Hematopoietic multipotent progenitor cell treated with erythropoietin and hydrocortisone succinate and interleukin-3 and kit ligand, for 17 days (in vitro differentiated cells): Measurements from ENCODE around the gene PRADC1.

Experiments used
- DNase-seq: peaks from one replicate; pipeline ENCODE4 v3.0.0-alpha.2; 2015; ENCODE audit warnings: low spot score

PRADC1 gene

DNA sequence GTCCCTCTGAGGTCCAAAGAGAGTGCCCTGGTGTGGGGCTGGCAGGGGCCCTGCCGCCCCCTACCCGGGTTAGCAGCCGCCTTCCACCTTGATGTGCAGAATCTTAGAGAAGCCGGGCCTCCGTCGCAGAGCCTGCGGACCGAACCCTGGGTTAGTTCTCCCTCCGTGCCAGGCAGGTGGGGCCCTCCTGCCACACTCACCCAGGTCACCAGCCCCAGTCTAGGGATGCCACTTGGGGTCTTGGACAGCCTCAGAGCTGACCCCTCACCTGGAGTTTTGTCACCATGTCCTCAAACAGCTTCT, 25.8 kb upstream of the PRADC1 start:
- DNase-seq, result no peak

DNA sequence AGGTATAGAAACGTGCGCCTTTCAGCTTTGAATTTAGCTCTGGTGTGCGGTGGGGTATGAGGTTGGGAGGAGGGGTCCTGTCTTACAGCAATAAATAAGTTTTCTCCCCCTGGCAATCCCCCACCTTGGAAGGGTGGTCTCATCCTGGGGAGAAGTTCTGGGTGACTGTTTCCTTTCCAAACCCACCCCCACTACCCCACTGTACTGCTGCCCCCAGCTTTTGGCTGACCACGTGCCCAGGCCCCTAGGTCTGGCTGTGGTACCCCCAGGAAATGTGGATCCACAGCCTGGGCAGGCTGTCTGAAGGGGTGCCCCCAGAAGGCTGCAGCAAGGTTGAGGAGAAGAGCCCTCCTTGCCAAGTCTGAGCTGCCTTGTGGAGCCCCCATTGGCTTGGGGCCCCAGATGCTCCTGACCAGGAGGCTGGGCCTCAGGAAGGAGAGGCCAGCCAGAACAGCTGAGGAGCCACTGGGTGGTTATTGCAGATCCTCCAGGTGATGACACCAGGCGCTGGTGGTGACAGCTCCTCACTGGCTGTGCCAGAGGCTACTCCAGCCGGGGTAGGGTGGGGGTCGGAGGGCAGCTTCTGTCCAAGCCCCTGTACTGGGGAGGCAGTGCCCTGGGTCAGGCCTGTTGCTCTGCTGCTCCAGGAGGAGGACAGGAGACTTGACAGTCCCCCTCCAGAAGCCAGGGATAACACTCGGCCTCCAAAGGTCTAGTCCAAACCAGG, 25.3 kb upstream of the PRADC1 start:
- no peak for DNase-seq

DNA sequence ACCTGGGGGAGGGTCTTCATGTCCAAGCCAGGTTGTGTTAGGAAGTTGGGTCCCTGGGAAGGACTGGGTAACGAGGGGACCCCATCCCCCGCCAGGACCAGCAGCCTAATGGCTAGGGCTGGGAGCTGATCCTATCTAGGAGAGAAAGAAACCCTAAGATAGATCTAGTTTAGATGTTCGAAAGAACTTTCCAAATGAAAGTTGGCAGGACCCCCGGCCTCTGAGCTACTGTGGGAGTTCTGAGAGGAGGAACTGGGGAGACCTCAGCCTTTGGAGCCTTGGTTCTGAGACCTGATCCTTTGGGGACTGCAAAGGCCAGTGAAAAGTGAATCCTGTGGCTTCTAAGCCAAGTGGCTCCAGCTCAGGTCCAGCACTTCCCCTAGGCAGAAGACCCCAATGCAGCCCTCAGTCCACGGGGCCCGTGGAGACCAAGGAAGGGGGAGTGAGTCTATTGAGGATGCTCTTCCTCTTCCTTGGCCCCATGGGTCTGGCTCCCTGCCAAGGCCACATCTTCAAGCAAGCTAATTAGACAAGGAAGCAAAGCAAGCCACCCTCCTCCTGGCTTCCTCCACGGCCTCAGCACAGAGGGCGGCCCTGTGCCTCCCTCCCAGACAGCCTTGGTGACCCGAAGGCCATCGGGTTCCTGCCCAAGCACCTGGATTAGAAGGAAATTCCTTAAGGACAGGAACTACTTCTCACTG, 24.5 kb upstream of the PRADC1 start:
- no peak for DNase-seq

DNA sequence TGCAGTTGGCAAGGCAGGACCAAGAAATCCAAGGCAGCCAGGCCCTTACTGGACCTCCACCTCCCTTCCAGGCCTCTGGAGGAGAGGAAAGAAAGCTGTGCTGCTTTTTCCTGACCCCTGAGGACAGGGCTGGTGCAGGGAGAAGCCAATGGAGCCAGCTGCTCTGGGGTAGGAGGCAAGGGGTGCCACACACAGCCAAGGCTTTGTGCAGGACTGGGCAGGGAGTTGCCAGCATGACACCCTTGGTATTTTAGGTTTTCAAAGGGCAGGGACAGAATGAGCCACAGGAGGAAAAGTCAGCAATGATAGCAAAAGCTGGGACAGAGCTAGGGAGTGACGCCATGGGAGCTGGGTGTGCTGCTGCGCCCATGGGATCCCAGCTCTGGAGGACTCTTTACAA, 24.0 kb upstream of the PRADC1 start:
- DNase-seq, result no peak

DNA sequence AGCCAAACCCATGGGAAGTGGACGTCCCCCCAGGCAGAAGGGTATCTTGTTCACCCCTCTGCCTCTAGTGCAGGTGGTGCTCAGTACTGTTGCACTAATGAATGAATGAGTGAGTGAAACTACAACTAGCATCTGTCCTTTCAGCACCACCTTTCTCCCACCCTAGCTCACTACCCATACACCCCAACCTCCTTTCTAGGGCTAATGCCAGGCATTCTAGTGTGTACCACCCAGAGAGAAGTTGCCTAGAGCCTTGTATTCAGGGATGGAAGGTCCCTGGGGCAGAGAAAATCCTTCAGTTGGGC, 23.5 kb upstream of the PRADC1 start:
- no peak for DNase-seq

DNA sequence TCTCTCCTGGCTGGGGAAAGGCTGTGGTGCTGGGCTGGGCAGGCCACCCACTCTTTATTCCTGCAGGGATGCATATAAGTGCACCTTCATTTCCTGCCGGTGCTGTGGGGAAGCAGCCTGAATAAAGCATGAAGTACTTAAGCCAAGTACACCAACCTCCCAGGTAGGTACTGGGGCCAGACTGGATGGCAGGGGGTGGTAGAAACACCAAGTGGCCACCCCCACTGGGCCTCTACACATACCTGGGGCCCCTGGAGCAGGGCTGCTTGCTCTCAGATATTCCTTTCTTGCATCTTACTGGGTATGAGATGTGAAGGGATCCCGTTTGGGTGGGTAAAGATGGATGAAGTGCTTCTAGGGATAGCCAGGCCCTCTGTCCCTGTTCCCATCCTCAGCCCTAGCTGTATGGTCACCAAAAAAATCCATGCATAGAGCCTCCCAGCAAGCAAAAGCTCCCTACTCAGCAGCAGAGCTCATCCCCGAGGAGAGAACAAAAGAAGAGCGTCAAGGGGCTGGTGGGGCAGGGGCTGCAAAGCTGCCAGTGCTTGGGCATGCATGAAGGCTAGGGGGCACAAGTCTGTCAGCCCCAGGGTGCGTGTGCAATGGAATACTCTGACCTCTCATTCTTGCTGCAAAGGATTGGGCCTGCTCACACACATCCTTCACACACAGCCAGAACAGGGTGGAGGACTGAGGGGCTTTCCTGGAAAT, 23.0 kb upstream of the PRADC1 start:
- DNase-seq, result no peak

DNA sequence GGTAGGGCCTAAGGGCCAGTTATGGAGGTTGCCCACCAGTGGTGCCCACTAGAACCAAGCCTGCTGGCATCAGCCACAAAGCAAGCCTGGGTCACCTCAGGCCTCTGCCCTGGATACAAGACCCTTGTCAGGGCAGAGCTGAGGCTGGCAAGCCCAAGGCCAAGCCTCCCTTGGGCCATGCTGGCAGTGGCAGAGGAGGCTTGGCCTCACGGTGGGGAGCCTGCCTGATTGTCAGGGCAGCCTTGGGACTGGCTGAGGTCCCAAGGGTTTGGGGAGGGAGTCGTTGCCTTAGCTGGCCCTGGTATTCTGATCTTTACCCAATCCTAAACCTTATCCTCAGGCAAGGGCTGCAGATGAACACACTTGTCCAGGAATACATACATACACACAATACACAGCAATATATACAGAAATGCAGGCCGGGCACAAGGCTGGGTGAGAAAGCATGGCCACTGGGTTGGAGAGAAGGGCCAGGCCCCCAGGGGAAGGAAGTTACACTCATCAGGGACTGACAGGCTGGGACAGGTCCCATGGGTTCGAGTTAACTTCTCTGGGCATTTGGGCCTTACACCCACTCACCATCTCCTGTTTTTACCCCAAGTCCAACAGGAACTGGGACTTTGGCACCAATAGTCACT, 22.1 kb upstream of the PRADC1 start:
- no peak for DNase-seq

DNA sequence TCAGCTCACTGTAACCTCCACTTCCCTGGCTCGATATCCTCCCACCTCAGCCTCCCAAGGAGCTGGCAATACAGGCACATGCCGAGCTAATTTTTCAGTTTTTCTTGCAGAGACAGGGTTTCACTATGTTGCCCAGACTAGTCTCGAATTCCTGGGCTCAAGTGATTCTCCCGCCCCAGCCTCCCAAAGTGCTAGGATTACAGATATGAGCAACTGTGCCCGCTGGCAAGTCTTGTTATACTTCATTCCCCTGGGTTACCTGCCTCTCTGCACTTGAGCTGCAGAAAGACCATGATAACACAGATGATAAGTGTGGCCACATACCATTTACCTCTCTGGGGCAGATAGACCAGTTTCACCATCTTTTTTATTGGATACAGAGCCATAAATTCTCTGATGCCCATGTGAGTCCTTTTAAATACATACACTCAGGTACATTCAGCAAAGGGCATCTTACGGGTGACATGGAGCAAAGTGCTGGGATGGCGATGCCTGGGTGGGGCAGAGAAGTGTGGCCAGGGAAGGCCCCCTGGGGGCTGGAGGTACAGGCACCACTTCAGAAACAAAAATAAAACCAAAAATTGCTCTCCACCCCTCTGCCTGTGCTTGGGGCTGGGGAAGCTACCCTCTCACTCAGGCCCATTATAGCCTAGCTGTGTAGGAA, 21.4 kb upstream of the PRADC1 start:
- DNase-seq, result no peak

DNA sequence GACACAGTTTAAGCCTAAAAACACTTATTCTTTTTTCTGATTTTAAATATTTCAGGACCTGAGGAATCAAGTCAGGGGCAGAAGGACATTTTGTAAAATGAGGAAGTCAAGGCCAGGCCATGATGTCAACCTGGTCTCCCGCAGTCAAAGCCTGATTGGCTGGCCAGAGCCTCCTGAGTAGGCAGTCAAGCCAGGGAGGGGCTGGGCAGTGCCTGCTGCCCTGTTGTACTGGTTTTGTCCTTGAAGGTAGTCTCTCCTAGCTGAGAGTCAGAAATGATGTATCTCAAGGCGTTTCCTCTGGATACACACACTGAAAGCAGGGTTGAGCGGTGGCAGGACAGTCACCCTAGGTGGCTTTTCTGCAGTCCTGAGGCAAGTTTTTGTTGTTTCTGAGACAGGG, 20.9 kb upstream of the PRADC1 start:
- DNase-seq, result no peak

DNA sequence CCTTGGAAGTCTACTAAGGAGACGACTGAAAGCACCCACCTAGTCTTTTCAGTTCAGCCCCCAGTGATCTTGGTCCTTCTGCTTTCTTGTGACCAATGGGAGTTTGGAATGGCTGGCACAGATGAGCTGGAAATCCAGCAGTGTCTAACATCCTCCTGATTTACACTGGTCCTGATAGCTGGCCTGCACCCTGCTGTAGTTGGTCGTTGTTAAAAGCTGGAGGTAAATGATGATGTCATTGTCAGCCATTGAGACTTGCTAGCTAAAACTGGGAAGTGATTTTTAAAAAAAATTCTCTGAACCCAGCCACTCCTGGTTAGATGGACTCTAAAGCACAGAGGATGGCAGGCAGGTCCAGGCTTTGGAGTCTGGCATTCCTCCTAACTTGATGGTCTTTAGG, 20.4 kb upstream of the PRADC1 start:
- no peak for DNase-seq

DNA sequence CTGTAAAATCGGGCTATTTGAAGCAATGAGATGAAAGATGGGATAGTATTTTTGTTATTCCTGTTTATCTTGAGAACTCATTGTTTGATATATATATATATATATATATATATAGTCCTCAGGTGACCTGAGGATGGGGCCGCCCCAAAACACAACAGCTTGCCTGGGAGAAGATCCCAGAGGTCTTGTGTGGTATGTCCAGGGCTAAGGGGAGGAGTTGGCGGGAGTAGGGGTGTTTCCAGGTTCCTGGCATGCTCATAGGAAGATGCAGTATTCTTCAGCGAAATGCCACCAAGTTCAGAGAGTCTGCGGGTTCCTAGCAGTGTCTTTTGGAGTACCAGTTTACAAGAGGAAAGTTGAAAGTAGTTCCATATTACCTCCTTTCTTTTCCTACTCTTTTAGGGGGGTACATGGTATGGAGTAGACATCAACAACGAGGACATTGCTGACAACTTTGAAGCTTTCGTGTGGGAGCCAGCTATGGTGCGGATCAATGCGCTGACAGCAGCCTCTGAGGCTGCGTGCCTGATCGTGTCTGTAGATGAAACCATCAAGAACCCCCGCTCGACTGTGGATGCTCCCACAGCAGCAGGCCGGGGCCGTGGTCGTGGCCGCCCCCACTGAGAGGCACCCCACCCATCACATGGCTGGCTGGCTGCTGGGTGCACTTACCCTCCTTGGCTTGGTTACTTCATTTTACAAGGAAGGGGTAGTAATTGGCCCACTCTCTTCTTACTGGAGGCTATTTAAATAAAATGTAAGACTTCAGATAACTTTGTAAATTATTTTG, 19.4 kb upstream of the PRADC1 start:
- no peak for DNase-seq

DNA sequence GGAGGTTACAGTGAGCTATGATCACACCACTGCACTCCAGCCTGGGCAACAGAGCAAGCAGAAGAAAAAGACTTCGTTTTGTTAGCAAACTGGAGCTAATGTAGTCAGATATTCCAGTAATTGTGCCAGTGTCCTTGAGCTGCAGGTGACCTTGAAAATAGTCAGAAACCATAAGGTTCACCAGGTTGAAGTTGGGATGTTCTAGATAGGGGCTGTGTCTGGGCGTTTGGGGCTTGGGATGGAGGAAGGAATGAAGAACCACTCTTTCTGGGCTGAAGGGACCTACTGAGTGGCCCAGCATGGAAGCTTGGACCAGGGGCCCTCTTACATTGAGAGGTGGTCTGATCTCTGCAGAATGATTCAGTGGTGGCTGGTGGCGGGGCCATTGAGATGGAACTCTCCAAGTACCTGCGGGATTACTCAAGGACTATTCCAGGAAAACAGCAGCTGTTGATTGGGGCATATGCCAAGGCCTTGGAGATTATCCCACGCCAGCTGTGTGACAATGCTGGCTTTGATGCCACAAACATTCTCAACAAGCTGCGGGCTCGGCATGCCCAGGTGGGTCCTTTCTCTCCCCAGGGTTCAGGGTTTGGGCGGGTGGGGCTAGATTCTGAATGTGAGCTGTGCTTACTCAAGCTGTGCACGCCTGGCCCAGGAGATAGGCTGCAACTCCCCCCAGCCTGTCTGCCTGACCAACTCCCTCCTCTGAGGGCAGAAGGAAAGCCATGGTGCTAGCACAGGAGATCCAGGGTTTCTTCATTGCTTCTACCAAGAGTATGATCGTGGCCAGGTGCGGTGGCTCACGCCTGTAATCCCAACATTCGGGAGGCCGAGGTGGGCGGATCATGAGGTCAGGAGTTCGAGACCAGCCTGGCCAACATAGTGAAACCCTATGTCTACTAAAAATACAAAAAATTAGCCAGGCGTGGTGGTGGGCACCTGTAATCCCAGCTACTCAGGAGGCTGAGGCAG, 18.1 kb upstream of the PRADC1 start:
- no peak for DNase-seq

DNA sequence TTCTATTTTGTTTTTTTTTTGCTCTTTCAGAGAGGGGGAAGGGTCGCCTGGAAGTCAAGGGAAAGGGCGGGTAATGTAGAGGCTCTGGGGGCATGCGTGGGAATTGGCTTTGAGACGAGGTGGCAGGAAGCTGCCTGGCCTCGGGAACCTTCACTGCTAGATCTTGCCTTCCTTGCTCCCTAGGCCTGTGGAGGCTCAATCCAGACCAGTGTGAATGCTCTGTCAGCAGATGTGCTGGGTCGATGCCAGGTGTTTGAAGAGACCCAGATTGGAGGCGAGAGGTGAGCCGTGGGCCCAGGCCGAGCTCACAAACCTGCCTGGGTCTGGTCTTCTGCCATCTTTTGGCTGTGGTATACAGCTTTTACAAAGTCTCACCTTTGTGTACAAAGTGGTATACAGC, 16.6 kb upstream of the PRADC1 start:
- DNase-seq, result no peak

DNA sequence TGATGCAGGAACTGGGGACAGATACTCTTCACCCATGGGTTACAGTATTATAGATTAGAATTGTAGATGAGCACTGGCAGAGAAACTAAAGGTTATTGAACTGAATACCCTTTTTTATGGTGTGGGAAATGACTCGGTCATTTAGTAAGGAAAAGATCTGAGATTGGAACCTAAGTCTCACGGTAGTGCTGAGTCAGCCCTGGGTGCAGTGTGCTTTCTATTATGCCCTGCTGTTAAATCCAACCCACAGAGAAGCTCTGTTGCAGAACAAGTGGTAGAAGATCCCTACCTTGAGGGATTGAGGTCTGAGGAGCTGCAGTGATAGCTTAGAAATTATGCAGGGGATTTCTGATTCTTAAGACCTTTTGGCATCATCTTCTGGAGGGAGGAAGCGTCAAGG, 13.8 kb upstream of the PRADC1 start:
- DNase-seq, result no peak

DNA sequence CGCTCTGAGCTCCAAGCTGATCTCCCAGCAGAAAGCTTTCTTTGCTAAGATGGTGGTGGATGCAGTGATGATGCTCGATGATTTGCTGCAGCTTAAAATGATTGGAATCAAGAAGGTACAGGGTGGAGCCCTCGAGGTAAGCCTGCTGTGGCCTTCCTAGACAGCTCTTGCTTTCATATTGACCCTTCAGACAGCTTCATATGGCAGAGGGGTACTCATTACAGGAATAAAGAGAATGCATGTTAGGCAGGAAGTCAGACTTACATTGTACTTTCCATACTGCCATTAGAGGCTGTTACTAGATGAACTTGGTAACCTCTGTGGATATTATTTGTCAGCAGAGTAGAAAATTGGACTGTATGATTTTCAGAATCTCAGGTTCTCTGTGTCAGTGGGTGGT, 11.5 kb upstream of the PRADC1 start:
- no peak for DNase-seq

DNA sequence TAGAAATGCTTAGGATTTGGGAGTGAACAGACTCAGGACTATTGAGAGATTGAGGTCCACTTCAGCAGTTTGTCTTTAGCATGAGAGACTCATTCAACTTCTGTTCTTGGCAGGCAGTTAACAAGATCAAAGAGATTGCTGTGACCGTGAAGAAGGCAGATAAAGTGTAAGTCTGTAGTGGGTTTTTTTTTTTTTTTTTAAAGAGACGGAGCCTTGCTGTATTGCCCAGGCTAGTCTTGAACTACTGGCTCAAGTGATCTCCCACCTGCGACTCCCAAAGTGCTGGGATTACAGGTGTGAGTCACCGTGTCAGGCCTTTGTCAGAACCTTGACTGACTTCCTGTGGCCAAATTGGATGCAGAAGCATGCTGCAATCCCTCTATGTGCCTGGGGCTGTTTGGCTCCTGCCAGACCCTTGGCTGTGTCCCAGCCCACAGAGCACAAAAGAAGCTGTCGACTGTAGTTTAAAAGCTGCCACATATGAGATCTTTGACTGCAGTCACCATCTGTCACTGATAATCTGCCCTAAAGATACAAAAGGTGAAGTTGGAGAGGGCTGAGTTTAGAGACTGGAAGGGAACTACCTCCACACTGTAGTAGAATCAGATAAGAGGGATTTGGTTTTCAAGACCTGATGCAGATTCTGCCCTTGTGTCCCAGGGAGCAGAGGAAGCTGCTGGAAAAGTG, 11.0 kb upstream of the PRADC1 start:
- no peak for DNase-seq

DNA sequence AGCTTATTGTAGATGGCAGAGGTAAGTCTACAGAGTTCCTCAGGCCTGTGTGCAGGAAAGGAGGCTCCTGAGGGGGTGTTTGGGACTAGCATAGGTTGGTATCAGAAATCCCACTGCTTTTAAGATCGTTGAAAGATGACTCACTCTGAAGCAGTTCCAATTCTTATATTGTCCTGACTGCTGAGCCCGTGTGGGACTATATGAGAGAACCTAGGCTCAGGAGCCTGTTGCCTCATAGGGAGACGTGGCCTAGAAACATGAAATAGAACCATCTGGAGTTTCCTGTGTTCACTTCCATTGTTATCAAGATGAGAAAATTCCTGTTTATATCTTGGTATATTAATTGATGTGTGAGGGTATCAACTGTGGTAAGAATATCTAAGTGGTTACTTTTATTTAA, 6.7 kb upstream of the PRADC1 start:
- no peak for DNase-seq

DNA sequence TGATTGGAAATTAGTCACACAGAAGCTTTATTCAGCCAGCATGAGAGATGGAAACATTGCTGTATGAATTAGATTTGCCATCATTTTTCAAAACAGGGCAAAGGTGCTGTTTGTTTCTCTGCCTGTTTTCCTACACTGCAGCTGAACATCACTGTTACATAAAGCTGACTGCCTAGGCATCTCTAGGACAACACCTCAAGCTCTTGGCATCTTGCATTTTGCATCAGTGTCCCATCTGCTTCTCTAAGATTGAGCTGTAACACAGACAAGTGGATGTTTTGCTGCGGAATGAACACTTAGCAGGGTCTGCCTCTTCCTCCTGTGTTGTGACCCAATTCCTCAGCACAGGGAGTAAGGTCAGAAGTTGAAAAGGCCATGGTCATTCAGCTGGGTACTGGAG, 5.9 kb upstream of the PRADC1 start:
- DNase-seq, result no peak

DNA sequence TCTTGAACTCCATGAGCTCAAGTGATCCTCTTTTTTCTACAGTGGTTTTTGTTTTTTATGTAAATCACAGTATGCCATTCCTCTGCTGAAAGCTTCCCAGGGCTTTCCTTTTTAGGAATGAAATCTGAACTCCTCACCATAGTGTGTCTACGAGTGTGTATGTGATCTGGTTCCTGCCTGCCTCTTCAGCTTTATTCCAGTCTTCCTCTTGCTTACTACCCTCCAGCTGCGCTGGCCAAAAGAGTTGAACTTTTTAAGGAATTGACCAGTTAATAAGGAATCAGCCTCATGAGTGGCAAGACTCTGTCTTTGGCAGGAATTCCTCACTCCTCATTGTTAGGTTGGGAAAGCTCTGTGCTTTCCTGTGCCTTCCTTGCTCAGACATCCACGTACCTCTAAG, 5.1 kb upstream of the PRADC1 start:
- no peak for DNase-seq

DNA sequence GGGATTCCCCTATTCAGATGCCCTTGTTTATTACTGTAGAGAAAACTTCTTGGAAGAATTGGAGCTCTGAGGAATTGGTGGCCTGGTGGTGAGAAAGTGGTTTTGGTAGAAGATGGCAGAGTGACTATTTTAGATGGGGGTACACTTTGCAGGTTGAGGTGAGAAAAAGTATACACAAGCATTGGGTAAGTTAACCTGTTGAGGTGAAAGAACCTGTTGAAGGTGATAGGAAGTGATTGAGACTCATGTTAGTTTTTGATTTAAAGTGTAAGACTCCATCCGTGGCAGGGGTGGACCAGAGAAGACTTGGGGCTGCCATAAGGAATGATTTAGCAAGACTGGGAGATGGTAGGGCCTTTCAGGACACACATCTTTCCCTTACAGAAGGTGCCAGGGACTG, 4.1 kb upstream of the PRADC1 start:
- no peak for DNase-seq
